HG03565 (cell line): ENCODE data around the gene FBLN2.

ENCODE experiments used
- ATAC-seq: cut with Tn5 transposase; IDR thresholded peaks from one replicate; pipeline ENCODE4 v1.9.1; 2021; ENCODE audit warnings: mild to moderate bottlenecking, moderate library complexity; ENCODE audit not compliant: unreplicated experiment

Gene FBLN2

DNA sequence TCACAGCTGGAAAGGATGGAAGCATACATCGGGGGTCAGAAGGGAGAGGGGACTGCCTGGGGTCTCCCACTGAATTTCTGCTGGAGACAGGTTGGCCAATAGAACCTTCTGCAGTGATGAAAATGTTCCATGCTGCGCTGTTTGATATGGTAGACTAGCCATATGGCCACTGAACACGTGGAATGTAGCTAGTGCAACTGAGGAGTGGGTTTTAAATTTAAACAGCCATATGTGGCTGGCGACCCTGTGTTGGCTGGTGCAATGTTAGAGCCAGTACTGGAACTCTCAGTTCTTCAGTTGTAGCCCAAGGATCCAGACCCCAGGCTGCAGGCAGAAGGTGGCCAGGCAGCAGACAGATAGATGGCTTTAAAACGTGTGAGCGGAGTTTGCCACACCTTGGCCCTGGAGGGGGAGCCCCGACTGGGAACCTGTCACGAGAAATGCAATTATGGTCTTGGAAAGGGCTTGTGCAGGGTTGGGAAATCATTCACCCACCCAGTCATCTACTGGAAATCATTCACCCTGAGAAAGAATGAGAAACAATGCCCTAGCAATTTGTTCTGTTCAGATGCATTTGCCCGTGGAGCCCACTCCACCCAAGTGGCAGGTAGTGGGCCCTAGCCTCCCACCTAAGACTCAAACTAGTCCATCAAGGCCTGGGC is 127.6 kb downstream of the FBLN2 start:
- ATAC-seq = no peak

DNA sequence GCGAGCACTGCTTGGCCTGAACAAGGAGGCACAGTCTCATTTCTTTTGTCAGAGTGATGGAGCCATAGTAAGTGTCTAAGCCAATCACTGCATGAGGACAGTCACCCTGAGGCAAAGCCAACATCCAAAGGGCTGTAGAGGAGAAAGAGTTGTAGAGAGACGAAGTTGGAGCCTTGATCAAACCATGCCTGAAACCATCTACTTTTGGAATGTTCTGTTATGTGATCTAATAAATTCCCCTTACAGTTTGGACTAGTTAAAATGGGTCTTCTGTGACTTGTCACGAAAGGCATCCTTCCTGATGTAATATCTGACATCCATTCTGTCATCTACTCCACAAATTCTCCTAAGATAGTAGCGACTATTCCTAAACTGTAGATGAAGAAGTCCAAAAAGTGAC is 128.3 kb downstream of the FBLN2 start:
- ATAC-seq = no peak

DNA sequence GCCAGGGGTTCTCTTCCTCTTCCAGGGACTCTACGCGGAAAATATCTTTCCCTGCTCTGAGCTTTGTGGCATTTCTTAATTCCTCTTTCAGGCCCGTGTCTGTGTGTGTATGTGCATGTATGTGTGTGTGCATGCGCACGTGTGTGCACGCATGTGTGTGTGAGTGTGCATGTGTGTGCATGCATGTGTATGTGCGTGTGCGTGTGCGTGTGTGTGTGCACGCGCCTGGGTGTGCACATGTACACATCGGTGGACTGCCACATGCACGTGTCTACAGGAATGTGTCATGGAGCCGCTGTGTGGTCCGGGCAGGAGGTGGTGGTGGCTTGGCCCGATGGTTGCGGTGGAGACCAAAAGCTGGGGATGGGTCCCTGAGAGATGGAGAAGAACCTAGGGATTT is 133.0 kb downstream of the FBLN2 start:
- no peak for ATAC-seq

DNA sequence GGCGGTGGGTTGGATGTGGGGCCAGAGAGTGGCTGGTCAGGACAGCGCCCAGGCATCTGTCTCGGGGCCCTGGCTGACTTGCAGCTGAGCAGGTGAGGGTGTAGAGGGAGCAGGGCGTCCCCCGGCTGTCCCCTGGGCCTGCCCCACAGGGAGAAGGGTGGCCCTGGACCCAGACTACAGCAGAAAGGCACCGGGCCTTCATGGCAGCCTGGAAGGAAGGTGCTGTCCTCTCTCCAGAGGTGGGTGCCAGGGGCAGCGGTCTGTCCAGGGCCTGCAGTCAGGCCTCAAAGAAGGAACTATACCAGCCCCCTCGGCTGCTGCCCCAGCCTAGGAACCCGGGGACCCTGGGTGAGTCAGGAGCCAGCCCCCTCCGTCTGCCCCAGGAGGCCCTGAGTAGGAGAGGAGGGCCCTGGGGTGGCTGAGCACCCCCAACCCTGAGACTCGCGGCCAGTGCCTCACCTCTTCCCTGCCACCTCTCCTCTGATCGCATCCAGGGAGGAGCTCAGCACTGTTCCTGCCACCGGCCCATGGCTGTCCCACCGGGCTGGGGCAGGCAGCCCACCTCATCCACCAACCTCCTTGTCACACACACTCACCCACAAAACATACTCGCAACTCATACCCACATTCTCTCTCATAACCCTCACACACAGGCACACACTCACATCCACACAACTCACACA is 133.5 kb downstream of the FBLN2 start:
- no peak for ATAC-seq

DNA sequence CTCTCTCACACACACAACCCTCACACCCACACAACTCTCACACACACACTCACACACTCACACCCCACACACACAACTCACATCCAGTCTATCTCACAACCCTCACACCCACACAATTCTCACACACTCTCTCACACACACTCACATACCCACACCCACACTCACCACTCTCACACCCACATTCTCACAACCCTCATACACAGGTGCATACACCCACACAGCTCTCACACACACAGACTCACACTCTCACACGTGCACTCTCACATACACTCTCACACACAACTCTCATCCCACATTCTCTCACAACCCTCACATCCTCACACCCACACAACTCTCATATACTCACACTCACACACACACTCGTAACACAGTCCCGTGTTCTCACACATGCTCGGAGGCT is 134.4 kb downstream of the FBLN2 start:
- ATAC-seq = no peak

DNA sequence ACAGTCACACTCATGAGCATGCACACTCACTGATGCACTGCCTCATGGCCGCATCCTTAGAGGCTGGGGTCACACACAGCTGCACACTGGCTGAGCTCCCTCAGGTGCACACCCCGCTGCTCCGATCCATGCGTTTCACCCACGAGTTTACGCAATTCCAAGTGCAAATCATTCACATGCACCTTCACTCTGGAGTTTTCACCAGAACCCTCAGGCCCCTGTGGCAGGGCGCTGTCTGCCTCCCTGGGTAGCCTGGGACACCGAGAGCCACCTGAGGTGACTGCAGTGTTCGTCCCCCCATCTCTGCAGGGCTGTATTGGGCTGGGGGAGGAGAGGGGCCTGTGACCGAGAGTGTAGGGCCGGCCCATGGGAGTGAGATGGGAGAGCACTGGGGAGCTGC is 134.8 kb downstream of the FBLN2 start:
- ATAC-seq = no peak

DNA sequence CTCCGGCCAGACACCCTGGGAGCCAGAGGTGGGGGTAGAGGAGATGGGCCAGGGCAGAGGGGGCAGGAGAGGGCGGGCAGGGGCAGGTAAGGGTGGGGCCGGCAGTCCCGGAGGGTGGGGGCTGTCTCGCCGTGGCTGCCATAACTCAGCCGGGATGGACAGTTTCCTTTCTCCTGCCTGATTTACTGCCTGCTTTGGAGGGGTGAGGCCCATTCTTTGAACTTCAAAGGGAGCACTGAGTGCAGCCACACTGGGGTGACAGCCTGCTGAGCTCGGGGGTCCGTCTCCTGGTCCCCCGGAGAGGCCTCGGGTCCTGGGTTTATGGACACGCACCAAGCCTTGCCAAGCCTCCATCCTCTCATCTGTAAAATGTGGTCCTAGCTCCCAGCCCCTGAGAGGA is 135.4 kb downstream of the FBLN2 start:
- no peak for ATAC-seq

DNA sequence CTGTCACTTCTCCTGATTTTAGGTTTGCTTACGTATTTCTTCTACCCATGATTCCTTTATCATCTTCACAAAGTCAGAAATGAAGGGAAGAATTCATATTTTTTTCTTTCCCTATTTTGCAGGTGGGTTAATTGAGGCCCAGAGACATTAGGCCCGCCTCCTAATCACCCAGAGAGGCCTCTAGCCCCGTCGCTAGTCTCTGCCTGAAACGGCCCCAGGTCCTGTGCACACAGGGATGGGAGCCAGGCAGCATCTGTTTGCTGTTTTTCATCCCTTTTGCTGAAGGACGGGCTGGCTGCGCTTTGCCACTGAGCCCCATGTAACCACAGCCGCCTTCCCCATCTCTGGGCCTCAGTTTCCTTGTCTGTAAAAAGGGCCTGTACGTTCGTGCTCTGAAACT is 135.9 kb downstream of the FBLN2 start:
- ATAC-seq = no peak

DNA sequence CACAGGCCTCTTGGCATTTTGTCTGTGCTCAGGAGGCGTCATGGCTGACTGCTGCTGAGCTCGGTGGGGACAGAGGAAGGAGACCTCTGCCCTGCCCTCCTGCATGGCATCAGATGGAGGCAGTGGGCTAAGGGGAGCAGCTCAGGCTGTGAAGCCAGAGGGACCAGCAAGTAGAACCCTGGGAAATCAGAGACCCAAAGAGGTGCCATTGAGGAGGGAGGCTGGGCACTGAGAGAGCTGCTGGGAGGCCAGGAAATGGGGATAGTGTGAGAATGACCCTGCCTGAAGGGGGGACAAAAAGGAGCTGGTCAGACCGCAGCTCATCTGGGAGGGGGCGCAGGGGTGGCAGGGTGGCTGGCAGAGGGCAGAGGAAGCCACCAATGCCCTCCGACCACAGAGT is 136.8 kb downstream of the FBLN2 start:
- no peak for ATAC-seq

DNA sequence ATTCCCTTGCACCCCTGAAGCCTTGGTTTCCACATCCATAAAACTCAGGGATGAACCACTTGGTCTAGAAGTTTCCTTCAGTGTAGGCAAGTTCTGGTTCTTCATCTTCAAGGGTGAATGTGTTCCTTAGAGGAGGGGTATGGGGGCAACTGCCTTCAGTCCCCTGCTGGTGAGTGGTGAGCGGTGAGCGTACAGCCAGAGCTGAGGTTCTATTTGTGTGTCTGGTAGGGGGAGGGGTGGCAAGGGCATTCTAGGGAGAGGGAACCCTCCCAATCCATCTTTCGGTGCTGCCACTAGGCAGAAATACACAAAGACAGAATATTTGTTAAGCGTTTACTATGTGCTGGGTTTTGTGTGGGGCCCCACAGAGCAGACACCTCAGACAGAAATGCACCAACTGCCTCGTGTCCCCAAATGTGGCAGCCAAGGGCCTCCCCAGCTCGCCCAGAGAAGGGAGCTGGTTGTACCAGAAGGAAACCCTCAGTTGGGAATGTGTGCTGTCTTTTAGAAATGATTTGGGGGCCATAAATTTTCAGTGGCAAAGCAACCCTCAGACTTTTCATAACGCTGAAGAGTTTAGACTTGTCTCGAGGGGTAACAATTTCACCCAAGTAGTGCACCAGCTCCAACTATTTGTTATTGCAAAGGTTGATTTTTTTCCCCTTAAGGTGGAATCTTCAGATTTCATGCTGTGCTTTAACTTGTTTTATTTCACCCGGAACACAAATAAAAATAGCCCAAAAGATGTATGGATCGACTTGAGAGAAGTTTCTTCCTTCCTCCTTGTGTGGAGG is 137.6 kb downstream of the FBLN2 start:
- ATAC-seq = no peak

DNA sequence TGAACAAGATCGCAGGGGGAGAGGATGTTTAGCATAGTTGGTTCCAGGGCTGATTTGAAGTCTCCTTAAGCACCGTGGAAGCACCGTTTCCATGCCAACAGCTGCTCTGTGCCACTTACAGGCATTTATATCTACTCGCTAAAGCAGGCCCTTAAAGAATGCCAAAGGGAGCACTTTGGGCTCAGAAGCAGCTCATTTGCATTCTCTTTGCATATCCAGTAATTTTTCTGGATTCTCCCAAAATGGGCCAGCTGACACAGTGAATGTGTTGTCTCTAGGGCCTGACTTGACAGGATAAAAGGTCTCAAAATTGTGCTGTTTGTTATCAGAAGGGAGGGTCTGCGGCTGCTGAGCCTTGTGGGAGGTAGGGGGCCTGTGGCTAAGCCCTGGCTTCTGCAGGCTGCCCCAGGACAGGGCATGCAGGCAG is 138.6 kb downstream of the FBLN2 start:
- ATAC-seq = no peak
